ENCODE measurements around the gene AGTRAP. TPM values are rescaled to one million over a fixed set of nuclear protein-coding genes. Genes with fewer than 3 reads are reported as not detected.

Gene AGTRAP
- total and polyA plus RNA-seq, 9 of the 15 experiments (the other 6 are each of a cell fraction or from before 2014, with no cell fraction given), result 26.8 to 105 (median 57.5) TPM

DNA sequence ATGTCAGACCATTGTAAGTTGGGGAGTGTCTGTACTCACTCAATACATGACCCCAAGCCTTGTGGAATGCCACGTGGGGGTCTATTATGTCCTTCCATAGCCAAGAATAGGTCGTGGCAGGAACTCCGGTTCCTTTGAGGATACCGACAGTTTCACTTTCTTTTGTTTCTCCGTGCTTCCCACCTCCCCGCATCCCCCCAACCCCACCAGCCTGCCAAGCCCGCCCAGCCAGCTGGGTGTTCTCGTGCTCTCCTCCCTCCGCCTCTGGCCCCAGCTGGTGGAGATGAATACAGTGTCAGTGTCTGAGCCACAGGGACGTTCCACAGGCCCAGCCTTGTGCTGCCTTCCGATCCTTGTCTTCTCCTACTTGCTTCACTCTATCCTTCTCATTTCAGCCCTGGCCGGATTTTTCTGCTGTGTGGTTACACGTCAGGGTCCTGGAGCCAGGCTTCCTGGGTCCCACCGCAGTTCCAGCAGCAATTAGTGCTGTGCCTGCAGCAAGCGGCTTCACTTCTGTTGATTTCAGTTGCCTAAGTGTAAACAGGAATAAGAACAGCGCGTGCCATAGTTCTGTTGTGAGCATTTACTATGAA, 4.1 kb upstream of the AGTRAP start (continued):
- no peak for TF ChIP-seq KAT2B (IDR thresholded peaks at IDR 0.05; ENCODE audit: low read depth, low read length)
- no peak for TF ChIP-seq ZNF57 (CRISPR knock-in tag; IDR thresholded peaks at IDR 0.05)
- TF ChIP-seq, protein P1, sequence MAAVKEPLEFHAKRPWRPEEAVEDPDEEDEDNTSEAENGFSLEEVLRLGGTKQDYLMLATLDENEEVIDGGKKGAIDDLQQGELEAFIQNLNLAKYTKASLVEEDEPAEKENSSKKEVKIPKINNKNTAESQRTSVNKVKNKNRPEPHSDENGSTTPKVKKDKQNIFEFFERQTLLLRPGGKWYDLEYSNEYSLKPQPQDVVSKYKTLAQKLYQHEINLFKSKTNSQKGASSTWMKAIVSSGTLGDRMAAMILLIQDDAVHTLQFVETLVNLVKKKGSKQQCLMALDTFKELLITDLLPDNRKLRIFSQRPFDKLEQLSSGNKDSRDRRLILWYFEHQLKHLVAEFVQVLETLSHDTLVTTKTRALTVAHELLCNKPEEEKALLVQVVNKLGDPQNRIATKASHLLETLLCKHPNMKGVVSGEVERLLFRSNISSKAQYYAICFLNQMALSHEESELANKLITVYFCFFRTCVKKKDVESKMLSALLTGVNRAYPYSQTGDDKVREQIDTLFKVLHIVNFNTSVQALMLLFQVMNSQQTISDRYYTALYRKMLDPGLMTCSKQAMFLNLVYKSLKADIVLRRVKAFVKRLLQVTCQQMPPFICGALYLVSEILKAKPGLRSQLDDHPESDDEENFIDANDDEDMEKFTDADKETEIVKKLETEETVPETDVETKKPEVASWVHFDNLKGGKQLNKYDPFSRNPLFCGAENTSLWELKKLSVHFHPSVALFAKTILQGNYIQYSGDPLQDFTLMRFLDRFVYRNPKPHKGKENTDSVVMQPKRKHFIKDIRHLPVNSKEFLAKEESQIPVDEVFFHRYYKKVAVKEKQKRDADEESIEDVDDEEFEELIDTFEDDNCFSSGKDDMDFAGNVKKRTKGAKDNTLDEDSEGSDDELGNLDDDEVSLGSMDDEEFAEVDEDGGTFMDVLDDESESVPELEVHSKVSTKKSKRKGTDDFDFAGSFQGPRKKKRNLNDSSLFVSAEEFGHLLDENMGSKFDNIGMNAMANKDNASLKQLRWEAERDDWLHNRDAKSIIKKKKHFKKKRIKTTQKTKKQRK (IDR thresholded peaks at IDR 0.05; ENCODE audit: borderline replicate concordance, low read depth, low read length), result no peak
- TF ChIP-seq ZNF134 (CRISPR knock-in tag; conservative IDR thresholded peaks at IDR 0.05), result no peak
- TF ChIP-seq, protein P2, sequence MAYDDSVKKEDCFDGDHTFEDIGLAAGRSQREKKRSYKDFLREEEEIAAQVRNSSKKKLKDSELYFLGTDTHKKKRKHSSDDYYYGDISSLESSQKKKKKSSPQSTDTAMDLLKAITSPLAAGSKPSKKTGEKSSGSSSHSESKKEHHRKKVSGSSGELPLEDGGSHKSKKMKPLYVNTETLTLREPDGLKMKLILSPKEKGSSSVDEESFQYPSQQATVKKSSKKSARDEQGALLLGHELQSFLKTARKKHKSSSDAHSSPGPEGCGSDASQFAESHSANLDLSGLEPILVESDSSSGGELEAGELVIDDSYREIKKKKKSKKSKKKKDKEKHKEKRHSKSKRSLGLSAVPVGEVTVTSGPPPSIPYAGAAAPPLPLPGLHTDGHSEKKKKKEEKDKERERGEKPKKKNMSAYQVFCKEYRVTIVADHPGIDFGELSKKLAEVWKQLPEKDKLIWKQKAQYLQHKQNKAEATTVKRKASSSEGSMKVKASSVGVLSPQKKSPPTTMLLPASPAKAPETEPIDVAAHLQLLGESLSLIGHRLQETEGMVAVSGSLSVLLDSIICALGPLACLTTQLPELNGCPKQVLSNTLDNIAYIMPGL (CRISPR knock-in tag; IDR thresholded peaks at IDR 0.05), result no peak
- TF ChIP-seq SMAD1 (IDR thresholded peaks at IDR 0.05; ENCODE audit: low read depth, low read length, partially characterized antibody), result no peak
- no peak for TF ChIP-seq ZNF785 (CRISPR knock-in tag; IDR thresholded peaks at IDR 0.05)
- no peak for TF ChIP-seq ZNF695 (CRISPR knock-in tag; IDR thresholded peaks at IDR 0.05)
- TF ChIP-seq ESRRA (IDR thresholded peaks at IDR 0.05; ENCODE audit: borderline replicate concordance, low read depth), result no peak
- TF ChIP-seq TGIF2 (CRISPR knock-in tag; IDR thresholded peaks at IDR 0.05), result no peak
- no peak for TF ChIP-seq ZNF507 (tag; conservative IDR thresholded peaks at IDR 0.05)
- TF ChIP-seq ZZZ3 (IDR thresholded peaks at IDR 0.05), result no peak
- no peak for TF ChIP-seq HSF4 (CRISPR knock-in tag; IDR thresholded peaks at IDR 0.05; ENCODE audit: borderline replicate concordance)
- no peak for TF ChIP-seq KDM1A (IDR thresholded peaks at IDR 0.05)
- no peak for TF ChIP-seq RFX7 (CRISPR knock-in tag; IDR thresholded peaks at IDR 0.05)
- no peak for TF ChIP-seq CREB3L1 (IDR thresholded peaks at IDR 0.05; ENCODE audit: borderline replicate concordance, low read depth)
- no peak for TF ChIP-seq DNMT1 (IDR thresholded peaks at IDR 0.05)
- peak; percentile 14; the same call in 1 of the 2 replicates for TF ChIP-seq MYNN (IDR thresholded peaks at IDR 0.05)
- no peak for TF ChIP-seq MYNN (CRISPR knock-in tag; IDR thresholded peaks at IDR 0.05)
- no peak for TF ChIP-seq TEAD2 (tag; IDR thresholded peaks at IDR 0.05)
- no peak for TF ChIP-seq TAF15 (IDR thresholded peaks at IDR 0.05; ENCODE audit: low read depth, low read length)
